GM12865 (cell line): ENCODE measurements around the gene PRDM15.

Experiments
- DNase-seq: peaks from one replicate; pipeline ENCODE4 v3.0.0; 2010; ENCODE audit warnings: low read depth
- H3K4me3 ChIP-seq: 2 replicates; pipeline ENCODE4 v1.5.1; 2011; ENCODE audit warnings: mild to moderate bottlenecking, low read depth, low read length, control low read depth
- TF ChIP-seq, protein P1 (sequence below): IDR thresholded peaks from 2 replicates; pipeline ENCODE4 v1.5.1; 2011; ENCODE audit warnings: low read length, control low read depth, low read depth, inconsistent platforms; ENCODE audit not compliant: insufficient read depth; ENCODE audit errors: missing control alignments

The PRDM15 gene

DNA sequence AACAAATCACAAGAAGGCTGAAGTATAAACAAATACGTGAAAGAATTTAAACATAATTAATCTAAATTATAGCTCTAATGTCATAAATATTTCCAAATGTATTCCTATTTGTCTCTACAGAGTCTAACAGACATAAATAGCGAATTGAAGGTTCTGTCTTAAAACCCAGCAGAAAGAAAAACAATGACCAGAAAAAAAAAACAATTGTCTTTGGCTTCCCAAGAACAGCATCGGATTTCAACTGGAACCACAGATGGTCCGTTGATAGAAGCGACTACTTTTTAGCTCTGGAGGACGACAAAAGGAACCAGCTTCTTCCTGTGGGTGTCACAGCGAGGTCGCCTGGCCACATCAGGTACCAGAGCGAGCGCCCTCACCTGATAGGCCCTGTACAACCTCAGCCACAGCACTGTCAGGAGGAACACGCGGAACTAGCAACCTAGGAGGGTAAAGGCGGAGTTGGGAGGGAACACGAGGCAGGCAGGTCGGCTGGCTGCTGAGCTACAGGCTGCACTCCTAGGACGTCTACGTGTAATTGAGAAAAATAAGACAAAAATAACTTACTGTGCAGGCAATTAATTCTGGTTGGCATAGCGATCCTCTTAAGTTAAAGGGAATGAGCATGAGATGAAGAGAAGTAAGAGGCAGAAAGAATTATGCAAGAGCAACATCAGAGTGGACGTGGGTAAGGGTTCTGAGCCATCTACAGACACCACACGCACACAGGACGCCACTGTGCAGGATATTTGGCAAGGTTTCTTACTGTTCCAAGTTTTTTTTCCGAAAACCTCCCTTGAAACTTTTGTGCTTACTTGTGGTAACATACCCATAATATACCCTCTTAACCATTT is 16.7 kb upstream of the PRDM15 start:
- H3K4me3 ChIP-seq, result no peak overlapping the region
- peak; percentile 48 for DNase-seq
- TF ChIP-seq, protein P1, sequence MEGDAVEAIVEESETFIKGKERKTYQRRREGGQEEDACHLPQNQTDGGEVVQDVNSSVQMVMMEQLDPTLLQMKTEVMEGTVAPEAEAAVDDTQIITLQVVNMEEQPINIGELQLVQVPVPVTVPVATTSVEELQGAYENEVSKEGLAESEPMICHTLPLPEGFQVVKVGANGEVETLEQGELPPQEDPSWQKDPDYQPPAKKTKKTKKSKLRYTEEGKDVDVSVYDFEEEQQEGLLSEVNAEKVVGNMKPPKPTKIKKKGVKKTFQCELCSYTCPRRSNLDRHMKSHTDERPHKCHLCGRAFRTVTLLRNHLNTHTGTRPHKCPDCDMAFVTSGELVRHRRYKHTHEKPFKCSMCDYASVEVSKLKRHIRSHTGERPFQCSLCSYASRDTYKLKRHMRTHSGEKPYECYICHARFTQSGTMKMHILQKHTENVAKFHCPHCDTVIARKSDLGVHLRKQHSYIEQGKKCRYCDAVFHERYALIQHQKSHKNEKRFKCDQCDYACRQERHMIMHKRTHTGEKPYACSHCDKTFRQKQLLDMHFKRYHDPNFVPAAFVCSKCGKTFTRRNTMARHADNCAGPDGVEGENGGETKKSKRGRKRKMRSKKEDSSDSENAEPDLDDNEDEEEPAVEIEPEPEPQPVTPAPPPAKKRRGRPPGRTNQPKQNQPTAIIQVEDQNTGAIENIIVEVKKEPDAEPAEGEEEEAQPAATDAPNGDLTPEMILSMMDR, result no peak

DNA sequence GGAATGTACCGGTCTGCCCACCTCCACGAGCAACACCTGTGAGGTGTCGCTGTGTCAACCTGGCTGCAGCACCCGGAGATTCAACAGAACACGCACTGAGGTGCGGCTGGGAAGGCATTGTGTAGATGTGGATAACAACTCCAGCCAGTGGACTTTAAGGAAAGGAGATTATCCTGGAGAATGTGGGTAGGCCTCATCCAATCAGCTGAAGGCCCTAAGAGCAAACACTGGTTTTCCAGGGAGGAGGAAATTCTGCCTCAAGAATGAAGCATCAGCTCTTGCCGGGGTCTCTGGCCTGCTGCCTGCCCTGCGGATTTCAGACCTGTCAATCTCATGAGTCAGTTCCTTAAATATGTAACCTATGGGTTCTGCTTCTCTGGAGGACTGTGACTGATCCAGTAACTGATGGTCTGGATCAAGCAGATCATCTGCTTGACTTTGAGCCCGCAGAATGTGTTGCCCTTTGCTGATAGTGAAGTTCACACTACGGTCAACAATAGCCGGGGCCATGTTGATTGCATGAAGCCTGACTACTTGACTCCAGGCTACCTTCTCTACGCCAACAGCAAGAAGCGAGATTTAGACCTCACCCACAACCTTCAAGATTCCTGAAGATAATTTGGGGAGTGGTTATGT is 15.9 kb upstream of the PRDM15 start:
- TF ChIP-seq, protein P1, result no peak
- no peak overlapping the region for H3K4me3 ChIP-seq
- no peak for DNase-seq

DNA sequence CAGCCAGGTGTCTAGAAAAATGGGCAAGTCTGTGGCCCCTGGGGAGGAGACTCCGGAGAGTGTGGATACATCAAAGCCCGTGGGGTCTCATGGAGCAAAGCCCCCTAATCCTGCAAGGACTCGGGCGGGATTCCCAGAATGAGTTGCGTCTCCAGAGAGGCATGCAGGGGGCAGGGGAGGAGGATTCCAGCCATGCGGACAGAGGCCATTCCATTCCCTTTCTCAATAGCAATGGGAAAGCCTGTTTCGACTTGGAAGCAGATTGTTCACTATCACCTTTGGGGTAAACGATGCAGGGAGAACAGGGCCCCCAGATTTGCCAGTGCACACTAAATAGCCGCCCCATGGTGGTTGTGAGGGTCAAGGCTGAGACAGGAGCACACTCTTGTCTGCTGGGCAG is 15.4 kb upstream of the PRDM15 start:
- TF ChIP-seq, protein P1, result no peak
- H3K4me3 ChIP-seq, result no peak overlapping the region
- no peak for DNase-seq

DNA sequence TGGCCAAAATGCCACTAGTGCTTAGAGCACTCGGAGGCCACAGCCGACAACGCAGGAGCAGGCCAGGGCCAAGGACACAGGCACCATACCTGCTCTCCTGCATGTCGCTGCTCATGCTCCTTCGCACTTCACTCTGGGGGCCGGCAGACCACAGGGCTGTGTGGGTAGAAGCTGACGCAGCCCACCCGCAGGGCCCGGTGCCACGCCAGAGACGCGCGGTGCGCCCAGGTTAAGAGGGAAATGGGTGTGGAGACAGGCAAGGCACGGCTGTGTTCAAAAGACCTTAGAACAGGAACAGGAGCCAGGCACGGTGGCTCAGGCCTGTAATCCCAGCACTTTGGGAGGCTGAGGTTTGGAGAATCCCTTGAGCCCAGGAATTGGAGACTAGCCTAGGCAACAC is 13.6 kb upstream of the PRDM15 start:
- TF ChIP-seq, protein P1, result no peak
- no peak overlapping the region for H3K4me3 ChIP-seq
- no peak for DNase-seq

DNA sequence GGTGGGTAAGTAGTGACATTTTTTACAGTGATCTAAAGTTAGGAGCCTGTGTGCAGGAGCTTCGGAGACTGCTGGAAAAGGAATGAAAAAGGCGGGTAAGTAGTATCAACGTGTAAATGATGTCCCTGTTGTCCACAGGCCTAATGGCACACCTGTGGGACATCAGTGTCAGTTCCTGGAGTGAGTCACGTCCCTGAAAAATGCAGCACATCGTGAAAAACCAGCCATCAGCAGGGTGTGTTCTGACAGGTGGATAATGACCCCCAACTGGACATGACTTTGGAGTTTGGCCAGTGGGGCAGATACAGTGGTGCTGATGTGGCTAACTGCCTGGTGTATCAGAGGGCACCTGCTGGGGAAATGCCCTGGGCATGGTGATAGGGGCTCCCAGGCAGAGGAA is 12.0 kb upstream of the PRDM15 start:
- TF ChIP-seq, protein P1, result no peak
- no peak for DNase-seq
- no peak overlapping the region for H3K4me3 ChIP-seq

DNA sequence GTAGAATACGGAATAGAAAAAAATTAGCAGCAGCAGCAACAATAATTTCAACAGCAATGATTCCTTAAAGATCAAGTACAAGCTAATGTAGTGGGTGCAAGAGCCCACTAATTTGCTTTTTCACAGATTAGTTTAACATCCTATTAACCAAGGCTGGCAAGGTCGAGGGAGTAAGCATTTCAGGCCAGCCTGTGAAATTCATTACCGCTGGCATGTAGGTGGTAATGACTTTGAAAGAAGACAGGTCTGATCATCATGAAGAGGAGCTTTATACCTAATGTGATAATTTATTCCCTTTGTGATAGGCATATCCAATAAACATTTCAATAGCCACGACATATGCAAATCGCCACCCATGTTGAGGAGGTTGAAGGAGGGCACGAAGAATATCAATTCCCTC is 11.2 kb upstream of the PRDM15 start:
- no peak overlapping the region for H3K4me3 ChIP-seq
- DNase-seq, result no peak
- TF ChIP-seq, protein P1, result no peak

DNA sequence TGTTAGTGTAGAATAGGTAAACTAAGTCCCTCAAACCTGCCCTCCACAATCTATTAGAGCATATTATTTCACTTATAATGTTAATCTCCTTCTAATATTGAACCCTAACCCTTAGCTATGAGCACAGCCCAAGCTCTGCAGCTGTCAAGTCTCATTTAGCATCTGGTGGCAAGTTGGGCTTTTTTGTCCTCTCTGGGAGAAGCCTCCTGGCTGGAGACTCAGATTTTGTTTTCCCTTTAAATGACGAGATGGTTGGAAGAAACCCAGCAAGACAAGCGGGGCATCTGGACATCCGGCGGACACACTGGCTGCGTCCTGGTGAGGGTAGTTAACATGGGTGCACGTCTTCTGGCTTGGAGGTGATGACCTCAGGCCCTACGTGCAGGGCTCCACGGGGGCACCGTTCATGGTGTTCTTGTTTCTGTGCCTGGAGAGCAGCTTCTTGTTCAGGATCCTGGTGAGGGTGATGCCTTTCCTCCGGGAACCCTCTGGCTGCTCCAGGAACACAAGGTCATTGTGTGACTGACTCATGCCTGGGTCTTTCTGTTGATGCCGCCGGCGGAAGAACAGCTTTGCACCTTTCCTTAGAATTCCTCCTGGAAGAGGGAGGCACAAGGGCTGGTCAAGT is 9.7 kb upstream of the PRDM15 start:
- TF ChIP-seq, protein P1, result no peak
- DNase-seq, result no peak
- H3K4me3 ChIP-seq, result no peak overlapping the region
